GM12864 (cell line): Measurements from ENCODE around the gene MYMX.

ENCODE experiments used
- DNase-seq: peaks from one replicate; pipeline ENCODE4 v3.0.0-alpha.2; 2011; ENCODE audit warnings: low read depth
- H3K4me3 ChIP-seq: 2 replicates; pipeline ENCODE4 v1.5.1; 2011; ENCODE audit warnings: mild to moderate bottlenecking, low read depth, low read length, control low read depth
- TF ChIP-seq, protein P1 (sequence below): IDR thresholded peaks from 2 replicates; pipeline ENCODE4 v1.5.1; 2011; ENCODE audit warnings: low read depth, mild to moderate bottlenecking, moderate library complexity, low read length, control low read depth, inconsistent platforms; ENCODE audit errors: missing control alignments

Gene MYMX

DNA sequence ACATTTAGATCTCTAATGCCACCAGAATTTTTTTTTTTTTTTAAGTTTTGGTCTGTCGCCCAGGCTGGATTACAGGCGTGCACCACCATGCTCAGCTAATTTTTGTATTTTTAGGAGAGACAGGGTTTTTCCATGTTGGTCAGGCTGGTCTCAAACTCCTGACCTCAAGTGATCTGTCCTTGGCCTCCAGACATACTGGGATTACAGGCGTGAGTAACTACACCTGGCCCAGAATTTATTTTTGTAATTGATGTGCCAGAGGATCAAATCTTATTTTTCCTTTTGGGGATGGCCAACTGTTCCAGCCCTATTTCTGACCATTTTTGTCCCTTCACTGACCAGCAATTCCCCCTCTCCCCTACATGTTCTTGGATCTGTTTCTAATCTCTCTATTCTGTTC, 18.0 kb upstream of the MYMX start:
- DNase-seq: no peak
- H3K4me3 ChIP-seq: no peak overlapping the region
- TF ChIP-seq, protein P1, sequence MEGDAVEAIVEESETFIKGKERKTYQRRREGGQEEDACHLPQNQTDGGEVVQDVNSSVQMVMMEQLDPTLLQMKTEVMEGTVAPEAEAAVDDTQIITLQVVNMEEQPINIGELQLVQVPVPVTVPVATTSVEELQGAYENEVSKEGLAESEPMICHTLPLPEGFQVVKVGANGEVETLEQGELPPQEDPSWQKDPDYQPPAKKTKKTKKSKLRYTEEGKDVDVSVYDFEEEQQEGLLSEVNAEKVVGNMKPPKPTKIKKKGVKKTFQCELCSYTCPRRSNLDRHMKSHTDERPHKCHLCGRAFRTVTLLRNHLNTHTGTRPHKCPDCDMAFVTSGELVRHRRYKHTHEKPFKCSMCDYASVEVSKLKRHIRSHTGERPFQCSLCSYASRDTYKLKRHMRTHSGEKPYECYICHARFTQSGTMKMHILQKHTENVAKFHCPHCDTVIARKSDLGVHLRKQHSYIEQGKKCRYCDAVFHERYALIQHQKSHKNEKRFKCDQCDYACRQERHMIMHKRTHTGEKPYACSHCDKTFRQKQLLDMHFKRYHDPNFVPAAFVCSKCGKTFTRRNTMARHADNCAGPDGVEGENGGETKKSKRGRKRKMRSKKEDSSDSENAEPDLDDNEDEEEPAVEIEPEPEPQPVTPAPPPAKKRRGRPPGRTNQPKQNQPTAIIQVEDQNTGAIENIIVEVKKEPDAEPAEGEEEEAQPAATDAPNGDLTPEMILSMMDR: no peak

DNA sequence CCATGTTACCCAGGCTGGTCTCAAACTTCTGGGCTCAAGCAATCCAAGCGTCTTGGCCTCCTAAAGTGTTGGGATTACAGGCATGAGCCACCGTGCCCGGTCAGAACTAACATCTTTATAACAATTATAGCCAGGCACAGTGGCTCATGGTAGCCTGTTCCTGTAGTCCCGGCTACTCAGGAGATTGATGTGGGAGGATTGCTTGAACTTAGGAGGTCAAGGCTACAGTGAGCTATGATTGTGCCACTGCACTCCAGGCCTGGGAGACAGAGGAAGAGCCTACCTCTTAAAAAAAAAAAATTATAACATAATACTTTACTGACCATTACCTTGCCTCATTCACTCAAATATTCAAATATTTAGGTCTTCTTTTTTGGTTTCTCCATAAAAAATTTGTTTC, 16.8 kb upstream of the MYMX start:
- H3K4me3 ChIP-seq: no peak overlapping the region
- DNase-seq: no peak
- TF ChIP-seq, protein P1: no peak

DNA sequence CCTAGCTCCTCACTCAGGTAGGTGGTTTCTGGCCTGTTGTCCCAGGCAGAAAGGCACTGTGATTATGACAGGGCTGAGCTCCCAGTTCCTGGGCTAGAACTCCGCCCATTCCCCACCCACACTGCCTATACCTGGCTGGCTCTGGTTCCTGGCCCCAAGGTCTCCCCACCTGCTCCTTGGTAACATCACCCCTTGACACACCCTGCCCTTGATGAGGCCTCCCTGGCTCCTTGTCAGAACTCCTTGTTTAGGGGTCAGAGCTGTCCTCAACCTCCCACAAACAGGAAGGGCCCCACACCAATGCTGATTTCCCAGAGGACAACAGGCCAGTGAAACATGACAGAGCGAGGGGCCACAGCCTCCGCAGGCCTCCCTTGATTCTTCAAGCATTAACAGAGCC, 15.5 kb upstream of the MYMX start:
- TF ChIP-seq, protein P1: no peak
- DNase-seq: no peak
- H3K4me3 ChIP-seq: no peak overlapping the region

DNA sequence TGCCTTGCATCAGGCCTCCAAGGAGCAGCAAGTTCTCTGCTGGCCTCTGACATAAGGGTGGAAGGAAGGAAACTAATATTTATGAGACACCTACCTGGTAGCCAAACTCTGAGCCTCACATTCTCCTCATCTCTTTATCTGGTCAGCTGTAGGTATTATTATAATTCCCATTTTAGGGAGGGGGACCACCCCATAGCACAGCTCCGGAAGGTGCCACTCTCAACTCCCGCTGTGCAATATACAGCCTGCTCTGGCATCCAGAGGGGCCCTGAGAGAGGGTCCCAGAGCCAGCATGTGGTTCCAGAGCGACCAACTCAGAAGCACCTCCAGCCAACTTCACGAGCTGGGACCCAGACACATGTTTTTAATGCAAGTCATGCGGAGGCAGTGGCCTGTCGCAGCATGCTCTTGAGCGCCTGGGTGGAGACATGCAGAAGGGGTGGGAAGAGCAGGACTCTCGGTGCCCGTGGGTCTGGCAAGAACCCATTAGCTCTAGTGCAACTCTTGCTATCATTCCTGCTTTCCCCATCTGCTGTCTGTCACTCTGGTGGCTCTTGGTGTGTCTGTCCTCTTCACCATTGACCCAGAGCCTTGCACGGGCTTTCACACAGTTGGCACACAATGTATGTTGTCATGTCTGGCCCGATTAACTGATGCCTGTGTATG, 15.0 kb upstream of the MYMX start:
- no peak overlapping the region for H3K4me3 ChIP-seq
- TF ChIP-seq, protein P1: no peak
- DNase-seq: no peak

DNA sequence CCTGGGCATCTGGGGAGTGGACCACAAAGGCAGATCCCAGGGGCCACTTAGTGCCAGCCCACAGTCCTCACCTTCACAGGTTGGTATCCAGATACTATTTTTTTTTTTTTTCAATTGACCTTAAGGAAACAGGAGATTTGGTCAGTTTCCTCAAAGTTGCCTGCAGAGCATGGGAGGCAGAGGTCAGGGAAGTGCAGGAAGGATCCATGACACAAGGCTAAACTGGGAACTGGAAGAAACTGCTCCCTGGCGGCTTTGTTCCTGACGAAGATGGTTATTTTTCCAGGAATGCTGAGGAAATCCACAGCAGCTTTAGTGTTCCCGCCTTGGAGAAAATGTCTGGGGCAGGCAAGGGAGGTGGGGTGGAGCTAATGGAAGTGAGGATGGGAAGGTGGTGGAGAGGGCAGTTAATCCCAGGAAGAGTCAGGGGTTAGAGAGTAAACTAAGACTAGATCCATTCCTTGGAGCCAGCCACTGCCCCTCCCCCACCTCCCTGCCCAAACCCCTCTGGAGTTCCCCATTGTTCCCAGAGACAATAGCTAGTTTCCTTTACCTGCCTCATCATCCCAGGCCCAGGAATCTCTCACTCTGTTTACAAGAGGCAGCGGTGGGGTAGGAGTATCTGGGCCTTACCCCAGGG, 14.3 kb upstream of the MYMX start:
- H3K4me3 ChIP-seq: no peak overlapping the region
- TF ChIP-seq, protein P1: no peak
- no peak for DNase-seq

DNA sequence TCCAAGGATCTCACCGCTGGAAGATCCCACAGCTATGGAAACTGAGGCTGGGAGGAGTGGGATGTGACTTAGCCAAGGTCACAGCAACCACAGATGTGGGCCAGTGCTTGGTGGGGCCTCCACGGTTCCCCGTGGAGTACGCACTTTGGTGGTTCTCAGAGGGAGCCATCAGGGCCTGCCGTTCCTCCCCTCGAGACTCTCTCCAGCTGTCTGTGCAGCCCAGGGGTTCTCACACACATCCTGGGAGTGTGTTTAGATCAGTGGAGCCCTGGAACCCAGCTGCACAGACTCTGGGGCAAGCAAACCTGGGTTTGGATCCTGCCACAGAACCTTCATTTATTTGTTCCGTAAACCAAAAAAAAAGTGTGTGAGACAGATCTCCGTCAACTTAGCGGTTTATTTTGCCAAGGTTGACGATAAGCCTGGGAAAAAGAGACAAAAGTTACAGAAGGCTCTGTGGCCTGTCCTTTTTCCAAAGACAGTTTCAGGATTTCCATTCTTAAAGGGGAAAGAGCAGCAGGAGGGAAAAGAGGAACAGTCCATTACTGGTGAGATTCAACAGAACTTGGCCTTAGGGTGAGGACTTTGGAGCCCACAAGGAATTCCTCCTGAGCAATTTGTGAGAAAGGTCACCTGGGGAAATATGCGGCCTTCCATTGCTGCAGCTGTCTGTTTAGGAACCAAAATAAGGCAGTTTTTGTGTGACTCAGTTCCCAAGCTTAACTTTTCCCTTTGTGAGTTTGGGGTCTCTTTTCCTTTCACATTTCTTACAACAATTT, 13.6 kb upstream of the MYMX start:
- no peak for DNase-seq
- TF ChIP-seq, protein P1: no peak
- H3K4me3 ChIP-seq: no peak overlapping the region

DNA sequence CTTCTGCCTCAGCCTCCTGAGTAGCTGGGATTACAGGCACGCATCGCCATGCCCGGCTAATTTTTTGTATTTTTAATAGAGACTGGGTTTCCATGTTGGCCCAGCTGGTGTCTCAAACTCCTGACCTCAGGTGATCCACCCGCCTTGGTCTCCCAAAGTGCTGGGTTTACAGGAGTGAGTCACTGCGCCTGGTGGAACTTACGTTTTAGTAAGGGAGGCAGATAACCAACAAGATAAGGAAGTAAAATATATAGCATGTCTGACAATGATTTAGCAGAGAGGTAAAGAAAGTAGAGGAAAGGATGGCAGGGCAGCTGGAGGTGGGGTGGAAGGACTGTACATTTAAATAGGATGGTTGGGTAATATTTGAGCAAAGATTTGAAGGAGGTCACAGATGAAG, 12.8 kb upstream of the MYMX start:
- TF ChIP-seq, protein P1: no peak
- no peak overlapping the region for H3K4me3 ChIP-seq
- DNase-seq: no peak
